ENCODE results near the gene SUPT5H. TPM values are rescaled to one million over a fixed set of nuclear protein-coding genes. Genes with fewer than 3 reads are reported as not detected.

SUPT5H gene
- 59.7 and 97.1 TPM in 2 replicates for total RNA-seq

DNA sequence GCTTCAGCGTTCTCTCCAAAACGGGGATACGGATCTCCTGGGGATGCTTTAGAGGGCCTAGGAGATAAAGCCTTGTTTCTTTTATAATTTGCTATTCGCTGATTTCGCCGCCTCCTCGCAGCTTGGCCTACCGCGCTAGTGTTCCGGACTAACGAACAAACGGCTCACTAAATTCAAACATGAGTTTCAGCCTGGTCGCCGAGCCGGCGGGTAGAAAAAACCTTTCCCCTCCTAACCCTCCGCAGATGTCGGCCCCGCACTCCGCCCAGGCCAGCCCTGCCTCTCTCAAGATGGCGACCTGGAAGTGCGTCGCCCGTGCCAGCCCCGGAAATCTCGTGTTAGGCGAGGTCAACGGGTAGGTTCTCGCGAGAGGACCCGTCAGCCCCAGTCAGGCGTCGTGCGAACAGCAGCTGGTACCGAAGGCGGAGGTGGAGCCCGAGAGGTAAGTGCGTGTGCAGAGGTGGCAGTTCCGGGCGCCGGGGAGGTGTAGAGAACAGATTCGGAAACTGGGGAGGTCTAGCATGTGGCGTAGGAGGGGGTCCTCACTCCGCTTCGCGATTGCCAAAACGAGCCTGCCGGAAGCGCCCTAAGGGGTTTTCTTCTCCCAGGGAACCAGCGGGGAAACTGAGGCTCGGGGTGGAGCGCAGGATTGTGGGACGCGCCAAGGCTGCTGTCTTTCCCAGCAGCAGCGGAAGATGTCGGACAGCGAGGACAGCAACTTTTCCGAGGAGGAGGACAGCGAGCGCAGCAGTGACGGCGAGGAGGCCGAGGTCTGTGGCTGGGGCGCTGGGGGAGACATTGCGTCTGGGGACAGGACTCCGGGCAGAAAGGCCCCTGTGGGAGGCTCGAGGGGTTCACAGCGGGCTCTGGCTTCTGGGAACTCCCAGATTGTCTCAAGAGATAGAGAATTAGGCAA, at the start of gene SUPT5H:
TSS of gene SUPT5H (plus strand) at position 387 of the 916 bp plus-strand sequence. CDS start at position 696, 309 bp downstream.

DNA sequence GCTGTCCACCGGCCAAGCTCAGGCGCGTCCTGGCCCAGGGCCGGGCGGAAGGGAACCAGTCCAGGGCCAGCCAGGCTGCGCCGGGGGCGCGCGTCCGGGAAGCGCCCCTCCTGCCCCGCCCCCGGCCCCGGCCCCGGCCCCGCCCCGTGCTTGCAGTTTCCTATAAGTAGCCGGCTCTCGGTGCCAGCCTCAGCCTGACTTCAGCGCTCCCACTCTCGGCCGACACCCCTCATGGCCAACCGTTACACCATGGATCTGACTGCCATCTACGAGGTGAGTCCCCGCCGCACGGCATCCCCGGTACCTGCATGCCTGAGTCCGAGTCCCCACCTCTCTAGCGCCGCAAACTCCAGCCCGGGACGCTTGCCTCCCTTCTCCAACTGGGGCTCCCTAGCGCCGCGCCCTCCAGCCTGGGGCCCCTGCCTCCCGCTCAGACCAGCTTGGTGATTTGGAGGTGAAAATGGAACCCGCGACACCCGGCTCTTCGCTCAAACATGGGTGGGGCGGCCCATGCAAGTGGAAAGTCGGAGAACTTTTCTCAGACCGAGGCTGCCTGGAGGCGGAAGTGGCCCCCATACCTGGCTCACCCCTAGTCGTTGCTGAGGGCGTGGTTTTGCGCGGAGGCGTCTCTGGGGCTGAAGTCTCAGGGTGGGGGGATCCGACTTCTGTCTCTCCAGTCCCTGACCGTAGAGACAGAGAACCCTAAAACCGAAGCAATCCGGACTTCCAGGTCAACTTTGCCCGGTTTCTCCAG, 38.5 kb upstream of the SUPT5H start, which contains the start of gene ZFP36:
TSS of gene ZFP36 (plus strand) at position 192 of the 754 bp plus-strand sequence. CDS start at position 250, 58 bp downstream.

DNA sequence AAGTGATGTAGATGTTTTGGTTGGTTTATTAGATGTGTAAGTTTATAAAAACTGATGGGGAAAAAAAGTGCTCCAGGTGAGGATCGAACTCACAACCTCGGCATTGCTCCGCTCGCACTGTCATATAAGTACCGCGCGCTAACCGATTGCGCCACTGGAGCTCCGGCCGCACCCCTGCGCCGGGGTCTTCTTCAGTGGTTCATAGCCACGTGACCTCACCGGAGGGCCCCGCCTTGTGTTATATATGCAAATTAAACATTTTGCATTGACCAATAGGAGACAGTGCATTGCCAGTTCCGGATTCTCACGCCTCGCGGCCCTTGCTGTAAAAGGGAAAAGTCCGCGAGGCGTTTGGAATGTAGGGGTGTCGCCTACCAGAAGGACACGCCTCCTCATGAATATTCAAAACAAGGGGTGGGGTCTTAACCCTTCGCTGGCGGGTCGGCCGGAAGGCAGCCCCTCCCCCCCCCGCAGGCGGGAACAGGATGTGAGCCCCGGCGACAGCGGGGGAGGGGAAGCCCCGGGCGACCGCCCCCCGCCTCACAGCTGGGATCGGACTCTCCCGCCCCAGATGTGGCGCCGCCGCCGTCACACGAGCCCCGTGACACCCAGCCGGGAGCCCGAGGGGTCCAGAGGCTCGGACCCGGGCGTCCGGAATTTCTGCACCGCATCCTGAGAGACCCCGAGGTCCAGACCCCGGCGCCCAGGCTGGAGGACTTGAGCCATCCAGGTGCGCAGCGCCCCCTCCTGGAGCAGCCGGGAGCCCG, 33.1 kb upstream of the SUPT5H start, which contains the start of gene PLEKHG2:
TSS of gene PLEKHG2 (plus strand) at position 570 of the 767 bp plus-strand sequence. CDS start 1,418 bp downstream, outside the sequence.

DNA sequence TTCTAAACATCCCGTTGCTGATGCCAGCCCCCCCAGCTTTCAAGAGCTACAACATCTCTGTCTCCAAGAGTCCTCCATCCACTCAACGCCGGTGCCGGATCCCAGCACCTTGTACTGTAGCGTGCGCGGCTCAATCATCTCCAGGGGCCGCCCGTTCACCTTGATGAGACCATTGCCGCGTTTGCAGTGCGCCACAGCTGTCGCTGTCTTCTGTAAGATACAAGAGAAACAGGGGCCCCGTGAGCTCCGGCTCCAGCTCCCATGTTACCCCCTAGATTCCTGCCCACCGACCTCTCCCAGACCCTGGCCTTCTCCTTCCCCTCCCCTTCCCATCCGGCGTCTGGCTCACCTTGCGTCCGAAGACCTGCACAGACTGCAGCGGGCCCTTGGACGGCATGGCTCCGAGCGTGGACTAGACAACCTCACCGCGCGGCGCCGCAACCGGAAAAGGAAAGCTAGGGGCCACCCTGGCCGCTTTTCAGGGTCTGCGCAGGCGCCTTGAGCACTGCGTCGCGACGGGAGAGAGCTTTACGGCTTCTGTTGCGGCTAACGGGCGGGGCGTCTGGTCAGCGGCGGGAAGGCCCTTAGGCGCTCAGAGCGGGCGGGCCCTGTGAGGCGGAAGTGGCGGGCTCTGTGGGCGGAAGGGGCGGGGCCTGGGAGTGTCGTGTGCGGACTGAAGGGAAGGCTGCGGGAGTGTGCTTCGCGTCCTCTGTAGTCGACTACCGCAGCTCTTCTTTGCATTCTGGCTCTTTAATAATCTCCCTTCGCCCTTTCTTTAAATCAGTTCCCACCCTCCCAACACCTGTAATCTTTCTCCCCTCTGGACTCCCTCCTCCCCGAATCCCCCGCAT, 9.7 kb upstream of the SUPT5H start, which contains the start of gene RPS16:
TSS of gene RPS16 (minus strand) at position 451 of the 851 bp plus-strand sequence. CDS start at position 397, 54 bp downstream.

DNA sequence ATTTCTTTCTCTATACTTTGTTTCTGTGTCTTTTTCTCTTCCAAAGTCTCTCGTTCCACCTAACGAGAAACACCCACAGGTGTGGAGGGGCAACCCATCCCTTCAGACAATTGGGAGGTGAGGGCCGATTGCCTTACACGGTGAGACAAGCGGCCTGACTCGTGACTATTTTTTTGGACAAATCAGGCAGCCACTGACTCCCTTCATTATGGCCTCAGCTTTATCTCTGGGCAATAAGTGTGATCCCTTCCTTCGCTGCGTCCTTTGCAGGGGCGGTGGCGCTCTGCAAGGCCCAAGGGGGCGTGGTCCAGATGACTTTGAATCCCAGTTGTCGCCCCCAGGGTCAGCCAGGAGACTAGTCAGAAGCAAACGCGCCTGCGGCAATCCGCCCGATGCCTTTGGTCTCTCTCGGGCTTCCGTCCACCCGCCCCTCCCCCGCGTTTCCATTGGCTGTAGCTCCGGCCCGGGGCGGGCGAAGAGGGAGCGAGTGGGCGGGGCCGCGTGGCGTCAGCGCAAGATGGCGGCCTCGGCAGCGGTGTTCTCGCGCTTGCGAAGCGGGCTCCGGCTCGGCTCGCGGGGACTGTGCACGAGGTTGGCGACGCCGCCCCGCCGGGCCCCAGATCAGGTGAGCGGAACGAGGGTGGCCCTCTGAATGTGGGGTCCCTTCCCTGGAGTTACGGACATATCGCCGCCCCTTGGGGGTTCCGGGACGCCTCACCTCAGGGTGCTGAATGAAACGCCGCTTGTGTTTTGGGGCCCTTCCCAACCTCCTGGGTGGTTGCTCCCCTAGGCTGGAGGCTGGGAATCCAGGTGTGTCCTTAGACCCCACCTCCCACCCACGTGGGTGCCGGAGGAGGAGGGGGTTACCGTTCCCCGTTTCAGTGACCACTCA, 35.2 kb downstream of the SUPT5H start, which contains the start of gene TIMM50:
TSS of gene TIMM50 (plus strand) at position 502 of the 892 bp plus-strand sequence. CDS start at position 518, 16 bp downstream.

DNA sequence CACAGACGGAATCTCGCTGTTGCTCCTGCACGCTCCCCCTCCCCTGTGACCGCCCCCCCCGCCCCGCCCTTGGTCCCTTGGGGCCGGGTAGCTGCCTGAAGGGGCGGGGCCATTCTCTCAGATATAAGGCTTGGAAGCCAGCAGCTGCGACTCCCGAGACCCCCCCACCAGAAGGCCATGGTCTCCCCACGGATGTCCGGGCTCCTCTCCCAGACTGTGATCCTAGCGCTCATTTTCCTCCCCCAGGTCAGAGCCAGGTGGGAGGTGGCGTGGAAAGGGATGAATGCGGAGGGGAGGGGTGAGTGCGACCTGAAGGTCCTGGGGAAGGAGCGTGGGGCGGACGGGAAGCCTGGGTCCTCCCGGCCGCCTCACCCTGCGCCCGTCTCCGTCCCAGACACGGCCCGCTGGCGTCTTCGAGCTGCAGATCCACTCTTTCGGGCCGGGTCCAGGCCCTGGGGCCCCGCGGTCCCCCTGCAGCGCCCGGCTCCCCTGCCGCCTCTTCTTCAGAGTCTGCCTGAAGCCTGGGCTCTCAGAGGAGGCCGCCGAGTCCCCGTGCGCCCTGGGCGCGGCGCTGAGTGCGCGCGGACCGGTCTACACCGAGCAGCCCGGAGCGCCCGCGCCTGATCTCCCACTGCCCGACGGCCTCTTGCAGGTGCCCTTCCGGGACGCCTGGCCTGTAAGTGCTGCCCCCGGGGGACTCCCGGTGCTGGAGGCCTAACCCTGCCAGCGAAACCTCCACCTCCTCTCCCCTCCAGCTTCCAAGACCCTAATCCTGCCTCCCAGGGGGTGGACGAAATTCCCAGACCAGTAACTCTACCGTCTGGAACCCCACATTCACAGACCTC, 53.6 kb downstream of the SUPT5H start, which contains the start of gene DLL3:
TSS of gene DLL3 (plus strand) at position 150 of the 845 bp plus-strand sequence. CDS start at position 178, 28 bp downstream.

DNA sequence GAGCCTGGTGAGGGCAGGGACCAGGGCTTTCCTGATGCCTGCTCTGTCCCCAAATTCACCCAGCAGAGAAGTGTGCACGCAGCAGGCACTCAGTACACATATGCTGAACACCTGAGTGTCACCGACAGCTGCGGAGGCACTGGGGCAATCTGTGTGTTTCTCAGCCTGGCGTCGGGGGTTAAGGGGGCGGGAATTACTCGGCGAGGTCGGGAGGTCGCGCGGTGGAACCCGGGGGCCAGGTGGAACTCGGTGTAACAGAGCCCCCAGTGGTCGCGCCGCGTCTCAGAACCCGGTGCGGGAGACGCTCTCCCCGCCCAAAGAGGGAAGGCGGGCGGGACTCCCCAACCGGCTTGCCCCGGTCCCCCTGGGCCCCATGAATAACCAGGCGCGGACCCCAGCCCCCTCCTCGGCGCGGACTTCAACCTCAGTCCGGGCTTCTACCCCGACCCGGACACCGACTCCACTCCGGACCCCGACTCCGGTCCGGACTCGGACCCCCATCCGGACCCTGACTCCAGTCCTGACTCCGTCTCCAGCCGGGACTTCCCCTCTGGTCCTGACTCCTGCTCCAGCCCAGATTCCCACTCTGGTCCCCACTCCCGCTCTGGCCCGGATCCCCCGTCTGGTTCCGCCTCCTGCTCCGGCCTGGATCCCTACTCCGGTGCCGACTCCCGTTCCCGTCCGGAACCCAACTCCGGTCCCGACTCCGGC, 69.6 kb downstream of the SUPT5H start, which contains the start of gene SELENOV:
TSS of gene SELENOV (plus strand) at position 300 of the 711 bp plus-strand sequence. CDS start at position 374, 74 bp downstream.

Other genes with a start within 250 kb of the SUPT5H start
- not detected in 2 replicates for gene NCCRP1, start 248.6 kb upstream of the SUPT5H start, total RNA-seq
- not detected in 2 replicates for gene SYCN, start 241.3 kb upstream of the SUPT5H start, total RNA-seq
- gene IFNL3, start 200.6 kb upstream of the SUPT5H start, total RNA-seq: not detected in 2 replicates
- gene IFNL4, start 196.7 kb upstream of the SUPT5H start, total RNA-seq: not detected in 2 replicates
- not detected in 2 replicates for gene IFNL2, start 177.2 kb upstream of the SUPT5H start, total RNA-seq
- gene IFNL1, start 149.2 kb upstream of the SUPT5H start, total RNA-seq: not detected in 2 replicates
- not detected in 2 replicates for gene LRFN1, start 124.7 kb upstream of the SUPT5H start, total RNA-seq
- 0.29 and 1.4 TPM in 2 replicates for gene GMFG, start 109.5 kb upstream of the SUPT5H start, total RNA-seq
- 55.9 and 79.8 TPM in 2 replicates for gene SAMD4B, start 103.2 kb upstream of the SUPT5H start, total RNA-seq
- 43.2 and 46.6 TPM in 2 replicates for gene PAF1, start 54.5 kb upstream of the SUPT5H start, total RNA-seq
- 24.3 and 32.3 TPM in 2 replicates for gene MED29, start 54.2 kb upstream of the SUPT5H start, total RNA-seq
- 14.5 and 22.2 TPM in 2 replicates for gene ZFP36, start 38.7 kb upstream of the SUPT5H start, total RNA-seq
- 12.1 and 20.5 TPM in 2 replicates for gene PLEKHG2, start 32.9 kb upstream of the SUPT5H start, total RNA-seq
- 1,567 and 1,902 TPM in 2 replicates for gene RPS16, start 9.6 kb upstream of the SUPT5H start, total RNA-seq
- 116 and 134 TPM in 2 replicates for gene TIMM50, start 35.3 kb downstream of the SUPT5H start, total RNA-seq
- gene DLL3, start 53.4 kb downstream of the SUPT5H start, total RNA-seq: 0.35 and 1.7 TPM in 2 replicates
- not detected in 2 replicates for gene SELENOV, start 69.6 kb downstream of the SUPT5H start, total RNA-seq
- 4.3 and 7.2 TPM in 2 replicates for gene EID2B, start 87.3 kb downstream of the SUPT5H start, total RNA-seq
- gene EID2, start 94.6 kb downstream of the SUPT5H start, total RNA-seq: 7.8 and 13.8 TPM in 2 replicates
- not detected in 2 replicates for gene LGALS13, start 156.9 kb downstream of the SUPT5H start, total RNA-seq
- gene LGALS16, start 210.3 kb downstream of the SUPT5H start, total RNA-seq: not detected in 2 replicates